ENCODE measurements around the gene IRAK3. TPM values are rescaled to one million over a fixed set of nuclear protein-coding genes. Genes with fewer than 3 reads are reported as not detected.

The IRAK3 gene
- total RNA-seq, 1 experiment from 2014 or later = 0.44 TPM

- Mint-ChIP-seq H3K4me3 (no peak overlapping the region), H3K27ac (no peak overlapping the region), H3K9me3 (peaks cover 13 to 19% of the 10 kb centered on the region in 2 experiments), H3K27me3 (ENCODE audit: low read depth) (no peaks in the 10 kb centered on the region; the same call in 1 of the 2 replicates), H3K4me1 (no peaks in the 10 kb centered on the region), H3K36me3 (ENCODE audit: insufficient read depth in 1 of 3, low read depth in 3 of 3) (peaks cover 6 to 13% (median 9%) of the 10 kb centered on the region in 3 experiments; a peak in 4 of 7 replicates)
- Histone ChIP-seq H3K4me1 (ENCODE audit: insufficient read depth, low read length) (no peaks in the 10 kb centered on the region), H4K8ac (replicated peaks; ENCODE audit: insufficient read length, low read depth, low read length) (no peak overlapping the region), H3K27ac (ENCODE audit: insufficient read length, low read depth, low read length) (no peak overlapping the region), H3K79me2 (ENCODE audit: insufficient read depth, low read length) (no peaks in the 10 kb centered on the region), H2BK120ac (ENCODE audit: low read depth, low read length, poor library complexity, severe bottlenecking) (no peak overlapping the region), H3K79me1 (ENCODE audit: insufficient read depth, low read depth, low read length, poor library complexity, severe bottlenecking) (no peaks in the 10 kb centered on the region), H3K23ac (ENCODE audit: insufficient read length, low read depth, low read length) (no peak overlapping the region), H4K5ac (ENCODE audit: insufficient read length, low read depth, low read length) (no peak overlapping the region), H2BK15ac (ENCODE audit: low read depth, low read length) (no peak overlapping the region), H3K23me2 (ENCODE audit: insufficient read length, low read depth, low read length, poor library complexity, severe bottlenecking) (no peaks in the 10 kb centered on the region), H3K14ac (ENCODE audit: insufficient read depth, low read length) (no peak overlapping the region), H3T11ph (ENCODE audit: low read length) (no peak overlapping the region), H2BK20ac (ENCODE audit: low read depth, low read length, poor library complexity, severe bottlenecking) (no peak overlapping the region), H3K4ac (ENCODE audit: low read depth, low read length) (no peak overlapping the region), H3K4me2 (ENCODE audit: insufficient read depth, insufficient read length, low read length) (no peak overlapping the region), H2AFZ (ENCODE audit: low read length) (no peak overlapping the region), H4K91ac (ENCODE audit: insufficient read length, low read depth, low read length) (no peak overlapping the region), H3K9ac (ENCODE audit: extremely low read depth, insufficient read length, low read length) (no peak overlapping the region), H3K18ac (ENCODE audit: insufficient read length, low read depth, low read length) (no peak overlapping the region), H3K9me3 (ENCODE audit: control insufficient read depth, low read depth, low read length) (no peaks in the 10 kb centered on the region), H3K56ac (ENCODE audit: insufficient read length, low read depth, low read length) (no peak overlapping the region), H2BK12ac (ENCODE audit: insufficient read length, low read depth, low read length) (no peak overlapping the region), H2BK5ac (ENCODE audit: insufficient read length, low read length) (no peak overlapping the region), H4K20me1 (ENCODE audit: control insufficient read depth, insufficient read depth, insufficient read length) (no peaks in the 10 kb centered on the region), H3K27me3 (ENCODE audit: insufficient read depth, low read length) (no peaks in the 10 kb centered on the region), H2AK5ac (ENCODE audit: insufficient read length, low read length) (no peak overlapping the region)
- no peak for DNase-seq
- no CpG with 5 or more reads among the region's 4 CpGs for WGBS (ENCODE audit: extremely low coverage, insufficient read length, low lambda C conversion rate)
- no peak for TF ChIP-seq CTCF (conservative IDR thresholded peaks at IDR 0.05)
Measured at GRCh38 chr12:66217342-66217917, 28.4 kb downstream of the IRAK3 start.
